Natural killer cell (primary cell): Measurements from ENCODE around the gene EFCAB6. TPM values are rescaled to one million over a fixed set of nuclear protein-coding genes. Genes with fewer than 3 reads are reported as not detected.
"Not testable (repeated sequence)": the region's sequence is repeated elsewhere in the genome, so short reads cannot be mapped to it uniquely, and the experiment has no call there.

ENCODE experiments used
- ATAC-seq, 3 donors: fragments of 150-1000 bp in 2 of 3; fragments of 200-7000 bp in 1 of 3; cut with Tn5 transposase; 1 replicate in 1 of 3; 2 replicates in 2 of 3; pipeline ENCODE4 v1.10.0; 2021; ENCODE audit warnings: mild to moderate bottlenecking in 2 of 3, moderate library complexity in 2 of 3
- DNase-seq, 2 donors: peaks; one replicate each; pipeline versions ENCODE4 v3.0.0 to v3.0.0-alpha.2; 2013 to 2021; ENCODE audit warnings: mixed read lengths in 1 of 2
- H3K27ac ChIP-seq: one replicate; pipeline ENCODE4 v1.5.1; 2013; ENCODE audit warnings: mild to moderate bottlenecking, low read length
- H3K27me3 ChIP-seq: one replicate; pipeline ENCODE4 v1.6.1; 2013; ENCODE audit warnings: low read length; ENCODE audit not compliant: control insufficient read depth, insufficient read depth
- H3K36me3 ChIP-seq: one replicate; pipeline ENCODE4 v1.6.1; 2013; ENCODE audit warnings: low read length; ENCODE audit not compliant: control insufficient read depth, insufficient read depth
- H3K4me1 ChIP-seq: one replicate; pipeline ENCODE4 v1.6.1; 2013; ENCODE audit warnings: low read length; ENCODE audit not compliant: control insufficient read depth, insufficient read depth
- H3K4me3 ChIP-seq: one replicate; pipeline ENCODE4 v1.5.1; 2013; ENCODE audit warnings: low read length
- H3K9me3 ChIP-seq: one replicate; pipeline ENCODE4 v1.6.1; 2013; ENCODE audit warnings: low read length; ENCODE audit not compliant: control insufficient read depth, insufficient read depth
- H3K27ac Mint-ChIP-seq, 2 donors: one replicate each; pipeline ENCODE4 v1.8.0; 2022; ENCODE audit warnings: mild to moderate bottlenecking in 2 of 2, mixed read lengths in 2 of 2, moderate library complexity in 1 of 2
- H3K27me3 Mint-ChIP-seq, 2 donors: one replicate each; pipeline ENCODE4 v1.8.0; 2022; ENCODE audit warnings: low read depth in 2 of 2, mixed read lengths in 2 of 2
- H3K36me3 Mint-ChIP-seq: one replicate; pipeline ENCODE4 v1.8.0; 2022; ENCODE audit warnings: mixed read lengths
- H3K4me1 Mint-ChIP-seq, 2 donors: one replicate each; pipeline ENCODE4 v1.8.0; 2022; ENCODE audit warnings: mixed read lengths in 2 of 2
- H3K4me3 Mint-ChIP-seq: one replicate; pipeline ENCODE4 v1.8.0; 2022; ENCODE audit warnings: mild to moderate bottlenecking, moderate library complexity, mixed read lengths
- H3K9me3 Mint-ChIP-seq, 2 donors: one replicate each; pipeline ENCODE4 v1.8.0; 2022; ENCODE audit warnings: mixed read lengths in 2 of 2
- WGBS: methylation state at CpG from one replicate; pipeline ENCODE4 v1.1.7; 2013; ENCODE audit warnings: missing lambda C conversion rate; ENCODE audit not compliant: insufficient coverage; 5-methylcytosine and 5-hydroxymethylcytosine counted together
- intact Hi-C: fragments of 100-400 bp; cut with micrococcal nuclease; formaldehyde crosslinking; loops from one replicate; pipeline ENCODE4 v1.14.2; 2022
- total RNA-seq, 4 donors: library from RNA; stranded (reverse); fragments of 120-200 nt in 1 of 4; gene quantifications; one replicate each; pipeline versions ENCODE4 v1.2.3 to v1.2.4, GENCODE V29; 2013 to 2022
- TF ChIP-seq, protein P1 (sequence below): fragments of 200-600 bp; IDR thresholded peaks from one replicate; pipeline ENCODE4 v1.8.0; 2022; ENCODE audit warnings: antibody characterized with exemption

EFCAB6 gene
- total RNA-seq, 3 donors from 2014 or later (not counting 1 experiment from before 2014, with no cell fraction given): 0.23 to 0.35 (median 0.26) TPM

DNA sequence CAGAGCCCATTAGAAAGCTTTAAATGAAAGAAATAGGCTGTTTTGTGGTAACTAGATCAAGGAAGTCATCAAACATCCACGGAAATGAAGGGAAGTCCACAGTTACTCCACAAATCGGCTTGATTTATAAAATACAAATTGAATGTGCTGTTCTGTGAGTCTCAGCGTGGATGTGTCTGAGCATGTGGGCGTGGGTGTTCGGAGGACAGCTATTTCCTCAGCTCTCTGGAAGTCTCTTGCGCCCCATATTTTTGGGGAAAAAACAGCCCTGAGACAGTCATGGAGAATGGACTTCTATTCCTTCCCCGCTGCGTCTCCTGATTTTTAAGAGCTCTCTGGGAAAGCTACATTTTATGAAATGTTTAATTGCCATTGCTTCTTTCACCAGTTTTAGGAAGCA is 144.4 kb downstream of the EFCAB6 start:
- 76% methylated on average over 8 of the region's 8 CpGs for WGBS
- TF ChIP-seq, protein P1, sequence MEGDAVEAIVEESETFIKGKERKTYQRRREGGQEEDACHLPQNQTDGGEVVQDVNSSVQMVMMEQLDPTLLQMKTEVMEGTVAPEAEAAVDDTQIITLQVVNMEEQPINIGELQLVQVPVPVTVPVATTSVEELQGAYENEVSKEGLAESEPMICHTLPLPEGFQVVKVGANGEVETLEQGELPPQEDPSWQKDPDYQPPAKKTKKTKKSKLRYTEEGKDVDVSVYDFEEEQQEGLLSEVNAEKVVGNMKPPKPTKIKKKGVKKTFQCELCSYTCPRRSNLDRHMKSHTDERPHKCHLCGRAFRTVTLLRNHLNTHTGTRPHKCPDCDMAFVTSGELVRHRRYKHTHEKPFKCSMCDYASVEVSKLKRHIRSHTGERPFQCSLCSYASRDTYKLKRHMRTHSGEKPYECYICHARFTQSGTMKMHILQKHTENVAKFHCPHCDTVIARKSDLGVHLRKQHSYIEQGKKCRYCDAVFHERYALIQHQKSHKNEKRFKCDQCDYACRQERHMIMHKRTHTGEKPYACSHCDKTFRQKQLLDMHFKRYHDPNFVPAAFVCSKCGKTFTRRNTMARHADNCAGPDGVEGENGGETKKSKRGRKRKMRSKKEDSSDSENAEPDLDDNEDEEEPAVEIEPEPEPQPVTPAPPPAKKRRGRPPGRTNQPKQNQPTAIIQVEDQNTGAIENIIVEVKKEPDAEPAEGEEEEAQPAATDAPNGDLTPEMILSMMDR: no peak
- no peaks in the 10 kb centered on the region for H3K36me3 Mint-ChIP-seq
- H3K27ac Mint-ChIP-seq: no peak overlapping the region
- H3K27me3 Mint-ChIP-seq: peaks cover 10 to 12% of the 10 kb centered on the region in 2 donors
- intact Hi-C loops: no loop called here
- H3K4me3 Mint-ChIP-seq: no peak overlapping the region
- Histone ChIP-seq H3K27ac (no peak overlapping the region), H3K4me3 (no peak overlapping the region), H3K9me3 (no peaks in the 10 kb centered on the region), H3K27me3 (no peaks in the 10 kb centered on the region), H3K4me1 (no peaks in the 10 kb centered on the region), H3K36me3 (no peaks in the 10 kb centered on the region)
- H3K4me1 Mint-ChIP-seq: no peaks in the 10 kb centered on the region
- DNase-seq (no peak), ATAC-seq (no peak)
- no peaks in the 10 kb centered on the region for H3K9me3 Mint-ChIP-seq

GRCh38 chr22:43666457-43666856 is 145.6 kb downstream of the EFCAB6 start:
- Mint-ChIP-seq H3K27me3 (peaks cover 9 to 10% of the 10 kb centered on the region in 2 donors), H3K4me1 (no peaks in the 10 kb centered on the region), H3K9me3 (no peaks in the 10 kb centered on the region), H3K27ac (no peak overlapping the region), H3K4me3 (no peak overlapping the region), H3K36me3 (no peaks in the 10 kb centered on the region)
- H3K4me1 ChIP-seq: no peaks in the 10 kb centered on the region
- intact Hi-C loops: no loop called here
- no peak overlapping the region for H3K27ac ChIP-seq
- WGBS: 95% methylated on average over 5 of the region's 5 CpGs
- TF ChIP-seq, protein P1: no peak
- no peaks in the 10 kb centered on the region for H3K27me3 ChIP-seq
- ATAC-seq: no peak
- no peaks in the 10 kb centered on the region for H3K36me3 ChIP-seq
- no peaks in the 10 kb centered on the region for H3K9me3 ChIP-seq
- H3K4me3 ChIP-seq: no peak overlapping the region
- no peak for DNase-seq

GRCh38 chr22:43658823-43659222 is 153.3 kb downstream of the EFCAB6 start:
- TF ChIP-seq, protein P1: no peak
- intact Hi-C loops: no loop called here
- H3K4me3 ChIP-seq: no peak overlapping the region
- H3K9me3 ChIP-seq: no peaks in the 10 kb centered on the region
- DNase-seq (no peak), ATAC-seq (no peak)
- no peaks in the 10 kb centered on the region for H3K4me1 Mint-ChIP-seq
- H3K27ac Mint-ChIP-seq: no peak overlapping the region
- 77% methylated on average over 8 of the region's 9 CpGs for WGBS
- no peak overlapping the region for H3K4me3 Mint-ChIP-seq
- no peaks in the 10 kb centered on the region for H3K36me3 Mint-ChIP-seq
- no peaks in the 10 kb centered on the region for H3K9me3 Mint-ChIP-seq
- no peak overlapping the region for H3K27ac ChIP-seq
- no peaks in the 10 kb centered on the region for H3K27me3 ChIP-seq
- H3K36me3 ChIP-seq: no peaks in the 10 kb centered on the region
- peaks cover 2 to 6% of the 10 kb centered on the region in 2 donors for H3K27me3 Mint-ChIP-seq
- no peaks in the 10 kb centered on the region for H3K4me1 ChIP-seq

- H3K36me3 Mint-ChIP-seq, H3K9me3 ChIP-seq, H3K4me3 Mint-ChIP-seq, H3K27ac Mint-ChIP-seq, H3K36me3 ChIP-seq, H3K4me1 ChIP-seq, H3K27ac ChIP-seq, H3K9me3 Mint-ChIP-seq, H3K4me3 ChIP-seq, H3K4me1 Mint-ChIP-seq, intact Hi-C loops, H3K27me3 ChIP-seq, DNase-seq: not testable (repeated sequence)
- peaks cover 10 to 13% of the 10 kb centered on the region in 2 donors for H3K27me3 Mint-ChIP-seq
- ATAC-seq: peak in 1 of 3 donors; percentile 53
- WGBS: 67% methylated on average over 6 of the region's 6 CpGs
Measured at GRCh38 chr22:43656581-43656980, 155.5 kb downstream of the EFCAB6 start.
